Measurements from ENCODE around the gene RALGAPA1. TPM values are rescaled to one million over a fixed set of nuclear protein-coding genes. Genes with fewer than 3 reads are reported as not detected.

RALGAPA1 gene
- polyA plus RNA-seq, 1 donor from 2014 or later = 73.3 TPM

DNA sequence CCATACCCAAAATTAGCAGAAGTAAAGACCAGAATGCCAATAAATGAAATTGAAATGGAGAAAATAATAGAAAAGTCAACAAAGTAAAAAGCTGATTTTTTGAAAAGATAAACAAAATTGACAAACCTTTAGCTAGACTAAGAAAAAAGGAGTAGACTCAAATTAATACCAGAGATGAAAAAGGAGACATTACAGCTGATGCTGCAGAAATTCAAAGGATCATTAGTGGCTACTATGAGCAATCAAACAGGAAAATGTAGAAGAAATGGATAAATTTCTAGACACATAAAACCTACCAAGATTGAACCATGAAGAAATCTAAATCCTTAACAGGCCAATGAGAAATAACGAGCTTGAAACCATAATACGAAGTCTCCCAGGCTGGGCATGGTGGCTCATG, 309.9 kb downstream of the RALGAPA1 start:
- Histone ChIP-seq H2AFZ (ENCODE audit: low read depth, low read length) (no peak overlapping the region), H3K4me3 (ENCODE audit: low read length) (no peak overlapping the region), H4K20me1 (ENCODE audit: insufficient read depth) (no peaks in the 10 kb centered on the region), H3K9me2 (ENCODE audit: insufficient read depth, low read length) (no peaks in the 10 kb centered on the region), H3K4me2 (ENCODE audit: low read length) (no peak overlapping the region), H3K27me3 (ENCODE audit: insufficient read depth, low read depth, low read length) (no peaks in the 10 kb centered on the region), H3K36me3 (ENCODE audit: insufficient read depth, low read length) (no peaks in the 10 kb centered on the region), H3K79me2 (replicated peaks; ENCODE audit: insufficient read depth, low read length) (no peaks in the 10 kb centered on the region), H3K9me3 (ENCODE audit: low read length) (peaks cover 4% of the 10 kb centered on the region), H3F3A (ENCODE audit: insufficient read depth, low read length, poor library complexity, severe bottlenecking) (no peaks in the 10 kb centered on the region), H3K27ac (ENCODE audit: low read length) (no peak overlapping the region), H3K9ac (ENCODE audit: low read length) (no peak overlapping the region)
- no peak for TF ChIP-seq EP300 (conservative IDR thresholded peaks at IDR 0.05; ENCODE audit: poor library complexity, severe bottlenecking)
- no peak for TF ChIP-seq SMC3 (conservative IDR thresholded peaks at IDR 0.05; ENCODE audit: poor library complexity)
- TF ChIP-seq POLR2AphosphoS5 (IDR thresholded peaks at IDR 0.05) = no peak
- no peak for TF ChIP-seq EZH2 (IDR thresholded peaks at IDR 0.05; ENCODE audit: borderline replicate concordance, insufficient read depth, low read length, poor library complexity, severe bottlenecking)
- no peak for TF ChIP-seq MXI1 (conservative IDR thresholded peaks at IDR 0.05; ENCODE audit: poor library complexity, severe bottlenecking)
- TF ChIP-seq, protein P1, sequence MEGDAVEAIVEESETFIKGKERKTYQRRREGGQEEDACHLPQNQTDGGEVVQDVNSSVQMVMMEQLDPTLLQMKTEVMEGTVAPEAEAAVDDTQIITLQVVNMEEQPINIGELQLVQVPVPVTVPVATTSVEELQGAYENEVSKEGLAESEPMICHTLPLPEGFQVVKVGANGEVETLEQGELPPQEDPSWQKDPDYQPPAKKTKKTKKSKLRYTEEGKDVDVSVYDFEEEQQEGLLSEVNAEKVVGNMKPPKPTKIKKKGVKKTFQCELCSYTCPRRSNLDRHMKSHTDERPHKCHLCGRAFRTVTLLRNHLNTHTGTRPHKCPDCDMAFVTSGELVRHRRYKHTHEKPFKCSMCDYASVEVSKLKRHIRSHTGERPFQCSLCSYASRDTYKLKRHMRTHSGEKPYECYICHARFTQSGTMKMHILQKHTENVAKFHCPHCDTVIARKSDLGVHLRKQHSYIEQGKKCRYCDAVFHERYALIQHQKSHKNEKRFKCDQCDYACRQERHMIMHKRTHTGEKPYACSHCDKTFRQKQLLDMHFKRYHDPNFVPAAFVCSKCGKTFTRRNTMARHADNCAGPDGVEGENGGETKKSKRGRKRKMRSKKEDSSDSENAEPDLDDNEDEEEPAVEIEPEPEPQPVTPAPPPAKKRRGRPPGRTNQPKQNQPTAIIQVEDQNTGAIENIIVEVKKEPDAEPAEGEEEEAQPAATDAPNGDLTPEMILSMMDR (IDR thresholded peaks at IDR 0.05; ENCODE audit: poor library complexity, severe bottlenecking) = no peak
- TF ChIP-seq, protein P2, sequence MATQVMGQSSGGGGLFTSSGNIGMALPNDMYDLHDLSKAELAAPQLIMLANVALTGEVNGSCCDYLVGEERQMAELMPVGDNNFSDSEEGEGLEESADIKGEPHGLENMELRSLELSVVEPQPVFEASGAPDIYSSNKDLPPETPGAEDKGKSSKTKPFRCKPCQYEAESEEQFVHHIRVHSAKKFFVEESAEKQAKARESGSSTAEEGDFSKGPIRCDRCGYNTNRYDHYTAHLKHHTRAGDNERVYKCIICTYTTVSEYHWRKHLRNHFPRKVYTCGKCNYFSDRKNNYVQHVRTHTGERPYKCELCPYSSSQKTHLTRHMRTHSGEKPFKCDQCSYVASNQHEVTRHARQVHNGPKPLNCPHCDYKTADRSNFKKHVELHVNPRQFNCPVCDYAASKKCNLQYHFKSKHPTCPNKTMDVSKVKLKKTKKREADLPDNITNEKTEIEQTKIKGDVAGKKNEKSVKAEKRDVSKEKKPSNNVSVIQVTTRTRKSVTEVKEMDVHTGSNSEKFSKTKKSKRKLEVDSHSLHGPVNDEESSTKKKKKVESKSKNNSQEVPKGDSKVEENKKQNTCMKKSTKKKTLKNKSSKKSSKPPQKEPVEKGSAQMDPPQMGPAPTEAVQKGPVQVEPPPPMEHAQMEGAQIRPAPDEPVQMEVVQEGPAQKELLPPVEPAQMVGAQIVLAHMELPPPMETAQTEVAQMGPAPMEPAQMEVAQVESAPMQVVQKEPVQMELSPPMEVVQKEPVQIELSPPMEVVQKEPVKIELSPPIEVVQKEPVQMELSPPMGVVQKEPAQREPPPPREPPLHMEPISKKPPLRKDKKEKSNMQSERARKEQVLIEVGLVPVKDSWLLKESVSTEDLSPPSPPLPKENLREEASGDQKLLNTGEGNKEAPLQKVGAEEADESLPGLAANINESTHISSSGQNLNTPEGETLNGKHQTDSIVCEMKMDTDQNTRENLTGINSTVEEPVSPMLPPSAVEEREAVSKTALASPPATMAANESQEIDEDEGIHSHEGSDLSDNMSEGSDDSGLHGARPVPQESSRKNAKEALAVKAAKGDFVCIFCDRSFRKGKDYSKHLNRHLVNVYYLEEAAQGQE (IDR thresholded peaks at IDR 0.05; ENCODE audit: borderline replicate concordance) = no peak

DNA sequence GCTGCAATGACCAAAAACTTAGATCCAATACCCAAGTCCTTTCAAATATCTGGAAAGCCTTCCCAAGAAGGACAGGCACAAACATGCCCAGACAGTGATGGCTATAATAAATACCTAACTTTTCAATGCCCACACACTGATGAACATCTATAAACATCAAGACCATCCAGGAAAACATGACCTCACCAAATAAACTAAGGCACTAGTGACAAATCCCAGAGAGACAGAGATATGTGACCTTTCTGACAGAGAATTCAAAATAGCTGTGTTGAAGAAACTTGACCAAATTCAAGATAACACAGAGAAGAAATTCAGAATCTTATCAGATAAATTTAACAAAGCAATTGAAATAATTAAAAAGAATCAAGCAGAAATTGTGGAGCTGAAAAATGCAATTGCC, 313.8 kb downstream of the RALGAPA1 start:
- H3K27ac ChIP-seq (ENCODE audit: low read length) = no peak overlapping the region
- TF ChIP-seq MXI1 (conservative IDR thresholded peaks at IDR 0.05; ENCODE audit: poor library complexity, severe bottlenecking) (no peak), SMC3 (conservative IDR thresholded peaks at IDR 0.05; ENCODE audit: poor library complexity) (no peak), RAD21 (conservative IDR thresholded peaks at IDR 0.05) (no peak), EZH2 (IDR thresholded peaks at IDR 0.05; ENCODE audit: borderline replicate concordance, insufficient read depth, low read length, poor library complexity, severe bottlenecking) (no peak), POLR2AphosphoS5 (IDR thresholded peaks at IDR 0.05) (no peak)
- TF ChIP-seq, protein P1 (IDR thresholded peaks at IDR 0.05; ENCODE audit: poor library complexity, severe bottlenecking) = no peak
- TF ChIP-seq, protein P2 (IDR thresholded peaks at IDR 0.05; ENCODE audit: borderline replicate concordance) = no peak
- H3K27me3 ChIP-seq (ENCODE audit: insufficient read depth, low read depth, low read length) = no peaks in the 10 kb centered on the region
- no peak overlapping the region for H3K9ac ChIP-seq (ENCODE audit: low read length)
- no peaks in the 10 kb centered on the region for H4K20me1 ChIP-seq (ENCODE audit: insufficient read depth)
- H2AFZ ChIP-seq (ENCODE audit: low read depth, low read length) = no peak overlapping the region
- H3K9me2 ChIP-seq (ENCODE audit: insufficient read depth, low read length) = no peaks in the 10 kb centered on the region
- peaks cover 2% of the 10 kb centered on the region for H3K9me3 ChIP-seq (ENCODE audit: low read length)
- no peaks in the 10 kb centered on the region for H3K36me3 ChIP-seq (ENCODE audit: insufficient read depth, low read length)
- no peak overlapping the region for H3K4me3 ChIP-seq (ENCODE audit: low read length)
- no peak overlapping the region for H3K4me2 ChIP-seq (ENCODE audit: low read length)
- no peaks in the 10 kb centered on the region for H3K79me2 ChIP-seq (replicated peaks; ENCODE audit: insufficient read depth, low read length)
- H3F3A ChIP-seq (ENCODE audit: insufficient read depth, low read length, poor library complexity, severe bottlenecking) = no peaks in the 10 kb centered on the region

Data from neural cell (in vitro differentiated cells).